Subcutaneous adipose tissue (tissue), 4 donors: Measurements from ENCODE around the gene JMJD6. TPM values are rescaled to one million over a fixed set of nuclear protein-coding genes. Genes with fewer than 3 reads are reported as not detected.

Experiments used
- small RNA-seq: library from RNA; depleted of rRNA; stranded (forward); fragments of <200 nt; gene quantifications from one replicate; pipeline ENCODE3, GENCODE V24; 2016
- total RNA-seq, 4 donors: library from RNA; depleted of rRNA; stranded (reverse); fragments of >200 nt; gene quantifications; one replicate each; pipeline ENCODE4 v1.1.0, GENCODE V29; 2016

JMJD6 gene
- total RNA-seq, 4 donors from 2014 or later, result 17.5 to 21.8 (median 18.8) TPM

Small RNA genes lying within 50 kb of the gene (small RNA-seq; reads per million reads assigned to genes)
- gene AC005837.3, result not detected
- not detected for gene RF02271
- not detected for gene RNU6-97P
- gene RNY4P36, result not detected

Other genes starting within 250 kb of the JMJD6 start
- 10 to 100 TPM; 23.2 to 68.0 (median 37.2) TPM for gene RHBDF2, start 225.2 kb downstream of the JMJD6 start, total RNA-seq
- gene CYGB, start 188.9 kb downstream of the JMJD6 start, total RNA-seq, result 10 to 100 TPM; 29.9 to 48.6 (median 40.3) TPM
- 10 to 100 TPM in 3 of 4 donors, 1 to 10 TPM in 1; 8.0 to 15.6 (median 11.3) TPM for gene PRCD, start 186.6 kb downstream of the JMJD6 start, total RNA-seq
- 10 to 100 TPM in 2 of 4 donors, 1 to 10 TPM in 2; 4.2 to 18.0 (median 12.7) TPM for gene ST6GALNAC2, start 140.7 kb downstream of the JMJD6 start, total RNA-seq
- 1 to 10 TPM in 3 of 4 donors, under 1 TPM in 1; 0.51 to 1.8 (median 1.5) TPM for gene ST6GALNAC1, start 82.8 kb downstream of the JMJD6 start, total RNA-seq
- gene MXRA7, start 15.6 kb downstream of the JMJD6 start, total RNA-seq, result 100 to 1,000 TPM; 124 to 243 (median 165) TPM
- gene METTL23, start 233 bp upstream of the JMJD6 start, total RNA-seq, result 10 to 100 TPM; 23.7 to 56.4 (median 31.2) TPM
- gene SRSF2, start 10.7 kb upstream of the JMJD6 start, total RNA-seq, result 100 to 1,000 TPM; 126 to 238 (median 159) TPM
- gene MFSD11, start 11.5 kb upstream of the JMJD6 start, total RNA-seq, result 10 to 100 TPM; 18.5 to 35.9 (median 26.9) TPM
- gene MGAT5B, start 141.8 kb upstream of the JMJD6 start, total RNA-seq, result under 1 TPM in 2 of 4 donors, not detected in 2; 0.19 to 0.88 TPM